Activated CD4-positive, alpha-beta T cell treated with anti-CD3 and anti-CD28 coated beads, Interleukin-2, amount 50 U/mL, for 1 hour (primary cell): ENCODE measurements around the gene B4GALT1.
"Not testable (repeated sequence)": the region's sequence is repeated elsewhere in the genome, so short reads cannot be mapped to it uniquely, and the experiment has no call there.

Experiments
- DNase-seq: peaks from one replicate; pipeline ENCODE4 v3.0.0-alpha.2; 2020

The B4GALT1 gene

DNA sequence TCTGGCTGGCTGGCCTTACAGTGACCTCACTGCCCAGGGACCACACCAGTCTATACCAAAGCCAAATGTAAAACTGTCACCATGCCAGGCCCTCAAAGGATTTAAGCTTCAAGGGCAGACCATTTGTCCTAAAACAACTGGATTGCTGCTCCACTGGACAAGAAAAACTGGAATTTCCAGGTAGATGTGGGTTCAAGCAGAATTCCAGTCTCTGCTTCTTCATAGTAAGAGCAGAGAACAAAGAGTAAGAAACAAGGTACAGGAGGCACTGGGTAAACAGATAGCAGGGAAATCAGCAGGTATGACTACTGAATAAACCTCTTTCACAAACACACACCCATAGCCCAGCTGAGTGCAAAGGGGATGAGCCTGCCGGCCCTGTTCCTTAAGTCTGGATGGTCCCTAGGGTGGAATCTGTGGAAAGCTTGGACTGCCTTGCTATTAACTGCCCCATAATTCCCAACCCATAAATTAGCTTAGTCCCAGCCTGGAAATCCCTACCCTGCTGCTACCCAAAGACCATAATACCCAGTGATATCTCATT, 5.5 kb downstream of the B4GALT1 start:
- no peak for DNase-seq

DNA sequence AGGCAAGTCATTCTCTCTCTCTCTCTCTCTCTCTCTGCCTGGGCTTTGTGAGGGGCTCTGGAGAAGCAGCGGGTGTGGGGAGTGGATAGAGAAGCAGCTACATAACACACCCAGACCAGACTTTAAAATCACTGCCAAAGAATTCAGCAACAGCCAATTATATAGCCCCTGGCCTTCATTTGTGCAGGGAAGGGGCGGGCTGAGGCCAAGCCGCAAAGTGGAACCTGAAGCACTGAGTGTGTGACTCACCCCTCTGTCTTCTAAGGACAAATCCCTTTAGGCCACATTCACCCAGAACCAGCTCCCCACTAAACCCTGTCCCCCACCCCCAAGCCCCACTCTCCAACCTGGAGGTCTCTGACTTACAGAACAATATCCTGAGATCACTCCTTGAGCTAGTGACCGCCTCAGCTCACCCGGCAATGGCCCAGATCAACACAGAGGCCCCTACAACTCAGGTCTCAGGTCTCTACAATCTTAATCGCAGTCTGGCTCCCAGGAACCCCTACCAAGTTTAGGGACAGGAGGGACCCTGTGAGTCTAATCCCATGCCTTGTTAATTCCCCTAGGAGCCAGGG, 6.0 kb downstream of the B4GALT1 start:
- peak; percentile 53 for DNase-seq

DNA sequence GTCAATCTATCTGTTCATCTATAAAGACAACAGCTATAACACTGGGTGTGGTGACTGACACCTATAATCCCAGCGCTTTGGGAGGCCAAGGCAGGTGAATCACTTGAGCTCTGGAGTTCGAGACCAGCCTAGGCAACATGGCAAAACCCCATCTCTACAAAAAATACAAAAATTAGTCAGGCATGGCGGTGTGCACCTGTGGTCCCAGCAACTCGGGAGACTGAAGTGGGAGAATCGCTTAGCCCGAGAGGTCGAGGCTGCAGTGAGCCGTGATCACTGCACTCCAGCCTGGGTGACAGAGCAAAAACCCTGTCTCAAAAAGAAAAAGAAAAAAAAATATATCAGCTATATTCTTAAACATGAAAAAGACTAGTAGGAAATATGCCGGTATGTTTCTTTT, 6.7 kb downstream of the B4GALT1 start:
- DNase-seq: not testable (repeated sequence)

DNA sequence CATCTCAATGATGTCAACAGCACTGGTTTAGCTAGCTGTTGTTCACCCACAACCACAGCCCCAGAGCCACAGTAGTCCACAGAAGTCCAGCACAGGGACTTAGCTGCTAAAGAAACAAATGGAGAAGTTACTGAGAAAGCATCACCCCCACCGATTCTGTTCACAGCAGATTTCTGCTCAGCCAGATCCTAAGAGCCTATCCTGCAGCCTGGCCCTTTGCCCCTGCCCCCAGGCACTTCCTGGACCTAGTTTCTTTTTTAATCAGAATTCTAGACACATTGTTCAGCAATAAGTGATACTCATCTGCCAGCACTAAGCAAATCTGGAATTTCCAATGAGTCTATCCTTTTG, 7.4 kb downstream of the B4GALT1 start:
- DNase-seq: peak; percentile 52

DNA sequence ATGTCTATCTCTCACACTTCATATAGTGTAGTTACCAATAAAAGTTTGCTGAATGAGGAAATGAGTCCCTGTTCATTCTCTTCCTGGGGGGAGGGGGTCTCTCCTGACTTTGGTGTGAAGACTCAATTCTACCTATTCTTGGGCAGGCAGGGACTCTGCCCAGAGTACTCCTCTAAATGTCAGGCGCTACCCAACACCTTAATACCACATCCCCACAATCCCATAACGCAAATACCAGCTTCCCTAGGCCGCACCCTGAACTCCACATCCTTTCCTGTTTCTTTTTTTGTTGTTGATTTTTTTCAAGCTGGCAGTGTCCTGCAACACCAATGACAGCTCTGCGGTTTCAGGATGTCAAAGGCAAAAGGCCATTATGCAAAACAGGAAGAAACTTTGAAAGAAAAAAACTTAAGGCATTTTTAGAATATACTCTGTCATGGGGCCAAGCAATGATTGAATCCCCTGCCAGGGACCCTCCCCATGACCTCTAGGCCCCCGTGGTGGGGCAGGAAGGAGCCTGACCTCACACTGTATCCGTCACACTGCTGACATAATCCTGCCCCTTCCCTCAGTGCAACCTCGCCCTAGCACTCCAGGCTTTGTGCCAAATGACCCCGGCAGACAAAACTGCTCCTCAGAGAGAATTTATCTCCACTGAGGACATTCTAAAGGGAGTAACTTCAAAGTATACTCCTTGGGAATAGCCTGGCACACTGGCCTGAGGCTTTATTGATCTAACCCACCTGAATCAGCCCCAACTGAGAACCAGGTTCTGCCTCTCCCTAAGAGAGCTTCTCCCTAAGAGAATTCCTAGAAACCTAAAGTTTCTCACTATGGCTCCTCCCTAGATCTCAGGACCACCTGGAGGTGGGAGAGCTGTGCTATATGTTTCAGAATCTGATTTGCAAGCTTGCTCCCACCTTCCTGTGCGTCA, 8.0 kb downstream of the B4GALT1 start:
- DNase-seq: peak; percentile 43

DNA sequence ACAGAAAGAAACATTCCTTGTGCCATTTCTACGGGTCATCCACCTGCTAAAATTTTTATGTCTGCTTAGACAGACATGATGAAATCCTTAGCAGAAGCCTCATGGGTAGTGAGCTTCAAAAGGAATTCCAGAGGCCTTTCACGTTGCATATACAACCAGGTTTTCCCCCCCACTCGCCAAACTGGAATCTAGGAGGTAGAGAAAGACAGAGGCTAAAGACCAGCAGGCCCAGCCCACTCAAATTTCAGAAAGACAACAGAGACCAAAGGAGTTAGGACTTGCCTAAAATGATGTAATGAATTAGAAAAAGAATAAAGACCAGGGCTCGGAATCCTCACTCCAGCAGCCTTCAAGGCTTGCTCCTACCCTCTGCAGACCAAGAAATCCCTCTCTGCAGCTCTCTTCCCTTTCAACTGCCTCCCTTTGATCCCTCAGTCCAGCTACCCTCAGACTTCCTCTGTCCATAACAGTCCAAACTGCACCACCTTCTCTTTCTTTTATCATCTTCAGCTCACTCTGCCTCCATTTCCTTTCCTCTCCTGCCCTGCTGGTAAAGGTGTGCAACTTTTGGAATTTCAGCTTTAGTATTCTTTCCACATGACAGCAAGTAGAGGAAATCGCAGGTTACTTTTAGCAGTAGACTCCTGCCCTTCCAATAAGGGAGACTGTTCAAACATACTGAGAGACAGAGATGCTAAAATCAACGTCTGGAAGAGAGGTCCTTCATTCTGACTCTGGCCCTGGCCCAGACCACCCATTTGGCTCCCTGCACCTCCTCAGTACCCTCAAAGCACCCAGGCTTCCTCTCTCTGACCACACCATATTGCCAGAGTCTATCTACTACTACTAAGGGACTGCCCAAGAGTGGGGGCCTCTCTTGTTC, 8.9 kb downstream of the B4GALT1 start:
- no peak for DNase-seq

DNA sequence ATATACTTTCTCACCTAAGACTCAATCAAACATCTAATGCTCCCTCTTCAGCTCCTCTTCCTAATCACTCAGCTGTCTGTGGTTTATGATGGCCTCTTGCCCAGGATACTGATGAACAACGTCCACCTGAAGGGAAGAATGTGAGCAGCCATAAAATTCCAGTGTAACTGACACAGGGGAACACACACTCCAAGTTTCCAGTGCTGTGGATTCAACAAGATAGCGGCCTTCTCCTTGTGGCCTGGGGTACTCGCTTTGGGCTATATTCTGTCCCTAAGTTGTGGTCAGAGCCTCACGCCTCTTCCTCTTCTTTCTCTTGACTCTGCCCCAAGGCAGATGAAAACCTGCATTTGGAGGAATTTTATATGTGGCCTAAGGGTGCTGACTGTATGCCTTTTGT, 11.7 kb downstream of the B4GALT1 start:
- no peak for DNase-seq

DNA sequence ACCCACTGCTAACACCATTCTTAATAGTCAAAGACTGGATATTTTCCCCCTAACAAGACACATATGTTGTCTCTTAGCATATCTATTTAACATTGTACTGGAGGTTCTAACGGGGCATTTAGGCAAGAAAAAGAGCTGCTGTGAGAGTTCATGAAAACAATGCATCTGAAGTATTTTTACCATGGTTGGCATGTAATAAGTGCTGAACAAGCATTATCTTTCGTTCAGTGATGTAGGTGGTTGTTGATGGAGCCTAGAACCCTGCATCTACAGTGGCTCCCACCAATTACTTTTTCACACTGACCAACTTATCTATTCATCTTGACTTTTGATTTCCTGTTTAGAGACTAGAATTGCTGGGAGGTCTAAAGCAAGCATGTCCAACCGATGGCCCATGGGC, 12.8 kb downstream of the B4GALT1 start:
- no peak for DNase-seq

DNA sequence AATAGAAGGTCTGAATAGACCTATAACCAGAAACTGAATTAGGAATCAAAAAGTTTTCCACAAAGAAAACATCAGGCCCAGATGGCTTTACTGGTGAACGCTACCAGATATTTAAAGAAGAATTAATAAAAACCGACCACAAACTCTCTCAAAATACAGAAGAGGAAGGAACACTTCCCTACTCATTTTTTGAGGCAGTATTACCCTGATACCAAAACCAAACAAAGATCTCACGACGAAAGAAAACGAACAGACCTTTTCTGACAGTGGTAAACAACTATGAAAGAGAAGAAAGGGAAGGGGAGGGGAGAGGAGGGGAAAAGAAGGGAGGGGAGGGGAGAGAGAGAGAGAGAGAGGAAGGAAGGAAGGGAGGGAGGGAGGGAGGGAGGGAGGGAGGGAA, 13.5 kb downstream of the B4GALT1 start:
- DNase-seq: no peak

DNA sequence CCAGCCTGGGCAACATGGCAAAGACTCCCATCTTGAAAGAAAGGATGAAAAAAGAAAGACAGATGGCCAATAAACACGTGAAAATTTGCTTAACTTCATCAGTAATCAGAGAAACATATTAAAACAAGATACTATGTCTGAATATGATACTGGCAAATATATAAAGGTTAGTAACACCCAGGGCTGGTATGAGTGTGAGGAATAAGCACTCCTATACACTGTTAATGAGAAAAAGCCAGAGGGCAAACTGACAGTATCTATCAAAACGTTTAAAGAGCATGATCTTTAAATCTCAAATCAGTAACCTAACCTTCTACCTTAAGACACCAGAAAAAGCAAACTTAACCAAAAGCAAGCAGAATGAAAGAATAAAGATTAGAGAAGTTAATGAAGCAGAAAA, 14.1 kb downstream of the B4GALT1 start:
- no peak for DNase-seq

DNA sequence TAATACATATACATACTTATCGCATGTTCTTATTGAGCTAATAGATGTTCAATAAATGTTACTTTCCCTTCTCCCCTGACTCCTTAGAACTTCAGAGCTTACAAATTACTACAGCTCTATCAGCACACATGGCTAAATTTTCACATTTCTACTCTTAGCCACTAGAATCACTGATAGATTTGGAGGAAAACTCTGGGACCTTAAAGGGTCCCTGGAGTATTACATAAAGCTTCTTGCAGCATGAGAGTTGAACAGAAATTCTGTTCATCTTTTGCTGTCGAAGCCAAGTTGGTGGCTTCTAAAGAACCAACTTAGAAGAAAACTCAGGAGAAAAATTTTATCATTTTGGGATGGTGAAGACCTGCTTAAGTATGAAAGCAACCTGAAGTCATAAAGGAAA, 15.5 kb downstream of the B4GALT1 start:
- DNase-seq: no peak

DNA sequence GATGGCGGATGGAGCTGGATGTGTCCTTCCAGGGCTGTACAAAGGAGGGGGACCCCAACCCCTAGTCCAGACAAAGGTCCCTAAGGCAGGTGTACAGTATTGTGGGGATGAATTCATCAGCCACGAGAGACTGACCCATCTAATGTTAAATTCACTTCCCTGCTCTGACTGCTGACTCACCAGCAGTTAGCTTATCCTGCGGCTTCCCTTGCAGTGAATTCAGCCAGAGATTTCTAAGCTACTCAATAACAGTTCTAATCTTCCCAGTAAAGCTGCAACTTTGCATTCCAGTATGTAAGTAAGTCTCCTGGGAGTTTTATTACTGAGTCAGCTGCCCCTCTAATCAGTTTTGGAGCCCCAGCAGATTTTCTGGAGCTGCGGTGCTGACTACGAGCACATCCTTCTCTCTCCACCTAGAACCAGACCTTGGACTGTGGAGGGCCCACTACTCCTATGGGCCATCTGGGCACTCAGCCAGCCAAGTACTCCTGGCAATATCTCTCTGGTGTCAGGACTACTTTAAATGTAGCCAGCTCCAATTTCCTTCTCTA, 16.1 kb downstream of the B4GALT1 start:
- DNase-seq: no peak

DNA sequence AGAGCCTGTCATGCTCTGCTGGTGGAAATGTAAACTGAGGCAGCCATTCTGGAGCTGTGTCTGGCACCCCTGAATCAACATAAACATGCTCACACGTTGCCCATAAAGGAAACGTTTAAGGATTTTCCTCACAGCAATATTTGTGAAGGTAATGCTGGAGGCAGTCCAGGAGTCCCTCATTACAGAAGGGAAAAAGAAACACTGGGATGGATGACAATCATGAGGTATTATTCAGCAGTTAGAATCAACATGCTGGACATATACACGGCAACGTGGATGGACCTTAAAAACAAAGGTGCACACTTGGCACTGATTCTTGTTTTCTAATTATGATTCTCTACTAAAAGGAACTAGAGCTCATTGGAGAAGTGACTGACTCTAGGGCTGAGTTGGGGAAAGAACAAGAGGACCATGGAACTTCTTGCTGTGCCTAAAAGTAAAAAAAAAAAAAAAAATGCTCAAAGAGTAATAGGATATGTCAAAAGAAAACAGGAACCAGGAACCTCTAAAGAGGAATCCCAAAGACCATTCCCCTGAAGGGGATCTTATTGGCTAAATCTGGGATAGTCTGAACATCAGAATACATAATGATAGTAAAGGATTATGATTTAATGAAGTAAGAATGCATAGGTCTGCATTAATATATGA, 18.6 kb downstream of the B4GALT1 start:
- DNase-seq: no peak

DNA sequence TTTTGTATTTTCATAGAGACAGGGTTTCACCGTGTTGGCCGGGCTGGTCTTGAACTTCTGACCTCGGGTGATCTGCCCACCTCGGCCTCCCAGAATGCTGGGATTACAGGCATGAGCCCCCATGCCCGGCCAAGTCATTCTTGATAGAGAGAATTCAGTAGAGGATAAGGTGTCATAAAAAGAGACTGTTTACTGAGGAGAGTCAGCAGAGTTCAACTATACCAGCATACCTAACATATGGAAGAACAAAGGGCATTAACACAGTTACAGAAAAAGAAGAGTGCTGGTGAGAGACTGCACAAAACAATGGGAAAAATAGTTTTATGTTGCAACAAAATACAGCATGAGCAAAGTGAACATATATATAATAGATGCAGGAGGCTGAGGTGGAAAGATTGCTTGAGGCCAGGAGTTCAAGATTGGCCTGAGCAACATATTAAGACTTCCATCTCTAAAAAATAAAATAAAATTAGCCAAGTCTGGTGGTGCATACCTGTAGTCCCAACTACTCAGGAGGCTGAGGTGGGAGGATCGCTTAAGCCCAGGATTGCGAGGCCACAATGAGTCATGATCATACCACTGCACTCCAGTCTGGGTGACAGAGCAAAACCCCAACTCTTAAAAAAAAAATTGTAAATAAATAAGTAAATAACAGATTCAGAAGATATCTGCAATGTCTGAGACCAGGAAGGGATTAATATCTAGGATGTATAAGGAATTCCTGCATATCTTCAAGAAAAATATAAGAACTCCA, 19.5 kb downstream of the B4GALT1 start:
- no peak for DNase-seq

DNA sequence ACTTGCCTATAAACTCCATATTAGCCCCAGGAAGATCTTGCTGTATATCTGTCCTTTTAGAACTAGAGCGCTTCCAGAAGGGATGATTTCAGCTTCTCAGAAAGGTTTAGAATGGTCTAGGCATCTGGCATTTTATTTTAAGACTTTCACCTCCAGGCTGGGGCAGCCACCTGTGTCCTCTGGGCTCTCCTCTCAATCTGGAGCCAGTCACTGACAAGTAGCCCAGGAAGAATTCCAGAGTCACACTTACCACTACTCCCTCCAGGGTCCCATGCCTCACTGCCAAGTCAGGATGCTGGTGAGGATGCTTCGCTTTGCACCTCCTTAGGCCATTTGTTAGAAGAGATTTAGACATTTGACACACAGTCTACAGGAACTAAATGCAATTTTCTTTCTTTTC, 20.8 kb downstream of the B4GALT1 start:
- no peak for DNase-seq

DNA sequence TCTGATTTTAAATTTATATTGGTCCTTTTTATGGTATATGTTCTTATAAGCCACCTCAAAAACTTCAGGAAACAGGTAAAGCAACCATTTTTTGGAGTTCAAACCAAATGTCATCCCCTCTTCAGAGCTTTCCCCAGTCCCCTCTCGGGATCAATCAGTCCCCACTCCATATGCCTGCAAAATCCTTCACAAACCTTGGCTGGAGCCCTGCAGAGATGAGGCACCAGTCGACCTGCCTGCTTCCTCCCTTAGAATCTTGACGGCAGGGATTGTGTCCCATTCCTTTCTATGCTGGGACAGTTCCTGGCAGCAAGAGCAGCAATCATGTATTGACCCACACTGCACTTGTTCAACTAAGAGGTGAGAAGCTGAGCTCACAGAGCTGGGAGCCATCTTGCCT, 22.6 kb downstream of the B4GALT1 start:
- DNase-seq: no peak

DNA sequence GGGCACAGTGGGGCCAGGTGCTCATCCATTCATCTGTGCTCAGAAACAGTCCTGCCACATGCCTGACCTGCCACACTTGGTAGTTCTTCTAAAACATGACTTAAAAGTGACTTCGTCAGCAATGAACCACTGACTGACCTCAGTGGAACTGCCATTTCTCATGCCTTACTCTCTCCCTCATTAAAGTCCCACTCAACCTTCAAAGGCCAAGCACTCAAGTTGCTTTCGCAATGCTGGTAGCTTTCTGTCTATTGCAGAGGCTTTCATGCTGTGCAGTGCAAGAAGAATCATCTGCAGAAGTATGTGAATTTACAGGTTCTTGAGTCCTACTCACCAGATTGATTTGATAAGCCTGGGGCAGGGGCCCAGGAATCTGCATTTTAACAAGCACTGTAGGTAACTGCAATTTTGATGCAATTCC, 23.9 kb downstream of the B4GALT1 start:
- DNase-seq: no peak

DNA sequence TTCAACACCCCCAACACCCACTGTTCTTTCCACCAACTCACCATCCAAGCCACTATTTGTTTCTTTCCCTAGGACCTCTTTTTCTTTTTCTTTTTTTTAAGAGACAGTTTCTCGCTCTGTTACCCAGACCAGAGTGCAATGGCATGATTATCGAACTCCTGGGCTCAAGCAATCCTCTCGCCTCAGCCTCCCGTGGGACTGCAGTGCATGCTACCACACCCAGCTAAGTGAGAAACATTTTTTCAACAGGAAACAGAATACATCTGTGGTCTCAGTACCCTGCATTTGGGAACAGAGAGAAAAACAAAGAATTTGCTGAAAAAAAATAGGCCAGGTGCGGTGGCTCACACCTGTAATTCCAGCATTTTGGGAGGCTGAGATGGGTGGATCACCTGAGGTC, 24.6 kb downstream of the B4GALT1 start:
- DNase-seq: no peak

DNA sequence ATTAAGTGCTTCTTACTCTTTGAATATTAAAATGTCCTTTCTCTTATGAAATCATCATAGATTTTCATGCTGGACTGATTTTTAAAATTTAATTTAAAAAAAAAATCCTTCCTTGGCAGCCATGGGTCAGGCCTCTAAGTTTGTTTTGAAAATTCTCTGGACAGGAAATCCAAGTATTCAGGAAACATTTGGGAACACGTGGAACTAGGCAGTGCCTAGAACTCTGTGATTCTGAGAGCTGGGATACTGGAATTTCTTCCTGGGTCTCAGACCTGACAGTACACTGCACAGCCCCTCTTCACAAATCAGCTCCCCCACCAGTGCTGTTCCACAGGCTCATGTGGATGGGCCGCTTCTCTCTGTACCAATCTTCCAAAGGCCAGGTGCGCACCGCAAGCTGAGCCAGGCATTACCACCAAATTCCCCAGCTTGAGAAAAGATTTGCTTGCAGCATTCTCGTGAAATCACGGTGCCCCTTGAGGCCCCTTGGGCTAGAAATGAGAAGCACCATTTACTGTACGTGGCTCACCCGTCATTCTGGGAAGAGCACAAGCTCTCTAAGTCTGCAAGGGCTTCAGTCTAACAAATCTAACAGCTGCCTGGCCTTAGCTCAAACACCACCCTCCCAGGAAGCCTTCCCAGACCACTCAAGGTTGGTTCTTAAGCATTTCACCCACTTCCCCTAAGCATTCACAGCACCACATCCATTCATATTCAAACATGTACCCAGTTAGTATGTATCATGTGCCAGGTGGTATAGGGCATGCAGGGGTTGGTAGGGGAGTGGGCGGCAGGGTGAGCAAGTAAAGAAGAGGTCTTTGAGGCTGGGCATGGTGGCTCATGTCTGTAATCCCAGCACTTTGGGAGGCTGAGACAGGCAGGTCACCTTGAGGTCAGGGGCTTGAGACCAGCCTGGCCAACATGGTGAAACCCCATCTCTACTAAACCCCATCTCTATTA, 26.5 kb downstream of the B4GALT1 start:
- no peak for DNase-seq

DNA sequence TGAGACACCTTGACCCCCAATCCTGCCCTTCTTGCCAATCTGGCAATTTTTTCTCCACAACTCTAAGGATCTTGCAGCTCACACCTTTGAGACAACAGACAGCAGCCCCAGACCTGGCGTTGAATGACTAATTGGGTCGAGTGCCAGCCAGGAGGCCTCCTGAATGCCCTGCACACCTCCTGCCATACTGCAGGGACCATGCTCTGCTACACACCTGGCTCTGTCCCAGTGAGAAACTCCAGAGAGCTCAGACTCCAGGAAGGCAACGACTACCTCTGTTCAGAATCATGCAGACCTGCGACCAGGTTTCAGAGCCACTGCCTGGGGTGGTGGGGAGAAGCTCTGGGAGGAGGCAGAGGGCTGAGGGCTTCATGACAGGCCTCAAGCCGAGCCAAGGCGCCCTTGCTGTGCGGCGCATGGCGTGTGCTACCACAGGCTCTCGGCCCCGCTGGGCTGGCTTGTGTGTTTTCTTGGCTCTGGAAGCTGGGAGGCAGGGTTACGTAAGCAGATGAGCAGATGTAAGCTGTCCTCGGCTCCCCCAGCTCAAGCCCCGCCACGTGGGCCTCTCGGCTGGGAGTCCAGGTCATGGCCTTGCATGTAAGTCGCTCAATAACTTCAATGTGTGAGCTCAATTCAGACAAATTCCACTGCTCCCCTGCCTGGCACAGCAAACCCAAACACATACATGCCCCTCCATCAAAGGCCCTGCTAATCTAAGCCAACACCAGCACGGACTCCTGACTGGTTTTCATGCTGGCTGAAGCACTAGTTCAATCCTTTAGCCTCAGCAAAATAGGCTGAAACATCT, 27.5 kb downstream of the B4GALT1 start:
- no peak for DNase-seq
